ENCODE measurements around the gene DOLPP1. TPM values are rescaled to one million over a fixed set of nuclear protein-coding genes. Genes with fewer than 3 reads are reported as not detected.

Gene DOLPP1
- total and polyA plus RNA-seq, 2 of the 8 experiments (the other 6 are each of a cell fraction or from before 2014, with no cell fraction given) = 36.0 to 45.3 TPM

DNA sequence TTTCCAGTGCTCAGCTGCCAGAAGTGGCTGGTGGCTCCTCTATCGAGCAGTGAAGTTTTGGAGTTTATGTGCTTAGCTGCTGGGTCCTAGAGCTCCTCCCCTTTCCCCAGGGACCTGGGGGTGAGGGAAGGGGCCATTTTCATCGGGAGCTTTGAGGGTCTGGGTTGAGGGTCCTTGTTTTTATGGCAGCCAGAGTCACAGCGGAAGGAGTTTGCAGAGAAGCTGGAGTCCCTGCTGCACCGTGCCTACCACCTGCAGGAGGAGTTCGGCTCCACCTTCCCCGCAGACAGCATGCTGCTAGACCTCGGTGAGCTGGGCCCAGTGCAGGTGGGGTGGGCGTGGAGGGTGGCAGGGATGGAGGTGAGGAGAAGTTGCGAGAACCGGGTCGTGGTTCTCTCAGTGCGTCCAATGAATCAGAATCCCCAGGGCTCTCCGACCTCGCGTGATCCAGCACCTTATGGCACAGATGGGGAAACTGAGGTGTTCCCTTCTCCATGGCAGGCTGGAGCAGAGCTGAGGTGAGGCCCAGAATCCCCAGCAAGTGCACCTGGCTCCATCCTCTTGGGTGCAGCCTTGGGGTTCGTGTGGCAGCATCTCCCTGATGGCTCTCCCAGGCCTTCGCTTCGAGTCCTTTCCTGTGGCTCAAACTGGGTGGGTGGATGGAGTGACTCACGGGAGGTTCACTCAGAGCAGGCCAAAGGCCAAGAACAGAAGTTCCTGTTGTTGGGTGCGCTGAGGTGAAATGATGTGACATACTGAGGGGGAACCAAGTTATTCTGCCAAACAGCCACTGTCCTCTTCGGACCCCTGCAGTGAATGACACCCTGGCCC lies 21.7 kb upstream of the DOLPP1 start:
- no peak overlapping the region for H2BK15ac ChIP-seq (ENCODE audit: low read length)
- ChIA-PET CTCF (ENCODE audit: partially characterized antibody) (interaction anchor here (0.6 to 1.7 kb wide), 3 partner anchors 8 to 1264 kb away, joined by 3 to 4 read pairs (median 3); no protein-coding TSS in a partner anchor), POLR2A (ENCODE audit: partially characterized antibody) (interaction anchor here (1.1 to 1.2 kb wide), 2 partner anchors 21 to 22 kb away, joined by 4 read pairs; partner anchors contain the start of gene DOLPP1)
- FAIRE-seq = no peak
- TF ChIP-seq EP300 (IDR thresholded peaks at IDR 0.05; ENCODE audit: borderline replicate concordance in 1 of 2, low read depth in 2 of 2, low read length in 2 of 2) (no peak), CHD1 (IDR thresholded peaks at IDR 0.05; ENCODE audit: low read depth, low read length) (no peak), HDAC6 (IDR thresholded peaks at IDR 0.05; ENCODE audit: low read depth, low read length) (no peak), TAF1 (IDR thresholded peaks at IDR 0.05; ENCODE audit: low read depth, low read length) (no peak), NRF1 (IDR thresholded peaks at IDR 0.05; ENCODE audit: low read depth, low read length) (no peak)
- TF ChIP-seq, protein P1, sequence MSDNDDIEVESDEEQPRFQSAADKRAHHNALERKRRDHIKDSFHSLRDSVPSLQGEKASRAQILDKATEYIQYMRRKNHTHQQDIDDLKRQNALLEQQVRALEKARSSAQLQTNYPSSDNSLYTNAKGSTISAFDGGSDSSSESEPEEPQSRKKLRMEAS (IDR thresholded peaks at IDR 0.05) = no peak
- TF ChIP-seq, protein P2, sequence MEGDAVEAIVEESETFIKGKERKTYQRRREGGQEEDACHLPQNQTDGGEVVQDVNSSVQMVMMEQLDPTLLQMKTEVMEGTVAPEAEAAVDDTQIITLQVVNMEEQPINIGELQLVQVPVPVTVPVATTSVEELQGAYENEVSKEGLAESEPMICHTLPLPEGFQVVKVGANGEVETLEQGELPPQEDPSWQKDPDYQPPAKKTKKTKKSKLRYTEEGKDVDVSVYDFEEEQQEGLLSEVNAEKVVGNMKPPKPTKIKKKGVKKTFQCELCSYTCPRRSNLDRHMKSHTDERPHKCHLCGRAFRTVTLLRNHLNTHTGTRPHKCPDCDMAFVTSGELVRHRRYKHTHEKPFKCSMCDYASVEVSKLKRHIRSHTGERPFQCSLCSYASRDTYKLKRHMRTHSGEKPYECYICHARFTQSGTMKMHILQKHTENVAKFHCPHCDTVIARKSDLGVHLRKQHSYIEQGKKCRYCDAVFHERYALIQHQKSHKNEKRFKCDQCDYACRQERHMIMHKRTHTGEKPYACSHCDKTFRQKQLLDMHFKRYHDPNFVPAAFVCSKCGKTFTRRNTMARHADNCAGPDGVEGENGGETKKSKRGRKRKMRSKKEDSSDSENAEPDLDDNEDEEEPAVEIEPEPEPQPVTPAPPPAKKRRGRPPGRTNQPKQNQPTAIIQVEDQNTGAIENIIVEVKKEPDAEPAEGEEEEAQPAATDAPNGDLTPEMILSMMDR (IDR thresholded peaks at IDR 0.05; ENCODE audit: control extremely low read depth in 1 of 3, insufficient read depth in 1 of 3, low read depth in 1 of 3, low read length in 3 of 3) = no peak
- no peak overlapping the region for H2BK12ac ChIP-seq (ENCODE audit: low read depth, low read length)
- no peak overlapping the region for H3K27ac ChIP-seq (ENCODE audit: low read depth, low read length)
- H3K23me2 ChIP-seq (ENCODE audit: low read depth, low read length) = no peaks in the 10 kb centered on the region
- H3K79me1 ChIP-seq (ENCODE audit: low read depth, low read length) = no peaks in the 10 kb centered on the region
- no peak overlapping the region for H4K5ac ChIP-seq (ENCODE audit: insufficient read length, low read depth, low read length)
- H3K4me3 ChIP-seq (ENCODE audit: extremely low read depth in 1 of 4, insufficient read depth in 2 of 4, low read depth in 3 of 4, low read length in 4 of 4) = no peak overlapping the region
- no peak overlapping the region for H2BK5ac ChIP-seq (ENCODE audit: low read depth, low read length)
- 89% methylated on average over 16 of the region's 21 CpGs; no CpG with 5 or more reads in 1 of the 2 experiments for WGBS, 2 experiments (ENCODE audit: extremely low coverage in 1 of 2, insufficient coverage in 1 of 2, insufficient read length in 1 of 2, insufficient replicate concordance in 2 of 2, low coverage in 1 of 2, low lambda C conversion rate in 2 of 2, missing lambda C conversion rate in 1 of 2)
- H3K9ac ChIP-seq (replicated peaks in 1 of 4; ENCODE audit: extremely low read depth in 1 of 4, low read depth in 3 of 4, low read length in 3 of 4) = no peak overlapping the region; a peak in 1 of 7 replicates
- no peaks in the 10 kb centered on the region for H3K27me3 ChIP-seq (replicated peaks in 1 of 4; ENCODE audit: control insufficient read depth in 3 of 4, extremely low read depth in 1 of 4, insufficient read depth in 3 of 4, low read length in 3 of 4)
- no peak overlapping the region for H3K23ac ChIP-seq (ENCODE audit: insufficient read length)
- no peak overlapping the region; the same call in 1 of the 2 replicates for H4K8ac ChIP-seq (ENCODE audit: extremely low read depth, insufficient read depth, low read length)
- no peak overlapping the region for H3K4ac ChIP-seq (replicated peaks; ENCODE audit: insufficient read length, low read depth, low read length)
- H2BK20ac ChIP-seq (ENCODE audit: low read length) = no peak overlapping the region
- H3K36me3 ChIP-seq (ENCODE audit: control insufficient read depth in 2 of 4, insufficient read depth in 4 of 4, low read length in 3 of 4) = peaks cover 2 to 19% (median 14%) of the 10 kb centered on the region in 4 experiments
- H3K14ac ChIP-seq (ENCODE audit: insufficient read length) = no peak overlapping the region
- no peak overlapping the region for H2AK5ac ChIP-seq (ENCODE audit: low read depth, low read length)
- DNase-seq (ENCODE audit: low read depth in 1 of 2, low spot score in 2 of 2) = no peak
- no peak overlapping the region for H3K56ac ChIP-seq (replicated peaks; ENCODE audit: insufficient read length, low read depth, low read length)
- no peaks in the 10 kb centered on the region for H3K4me1 ChIP-seq (replicated peaks in 1 of 4; ENCODE audit: control insufficient read depth in 3 of 4, insufficient read depth in 4 of 4, low read length in 3 of 4)
- no peak overlapping the region for H2BK120ac ChIP-seq (replicated peaks; ENCODE audit: low read depth, low read length)
- H4K20me1 ChIP-seq (replicated peaks in 1 of 2; ENCODE audit: control insufficient read depth in 1 of 2, insufficient read depth in 2 of 2, low read length in 2 of 2) = no peaks in the 10 kb centered on the region
- H2AFZ ChIP-seq (ENCODE audit: low read length) = no peak overlapping the region
- no peak overlapping the region for H4K91ac ChIP-seq (replicated peaks; ENCODE audit: insufficient read length, low read length)
- H3K4me2 ChIP-seq (ENCODE audit: insufficient read depth in 1 of 2, low read depth in 2 of 2, low read length in 2 of 2) = no peak overlapping the region
- H3K18ac ChIP-seq (ENCODE audit: extremely low read depth, low read length) = no peak overlapping the region
- no peaks in the 10 kb centered on the region for H3K79me2 ChIP-seq (ENCODE audit: control insufficient read depth in 1 of 2, insufficient read depth in 2 of 2, low read length in 2 of 2)
- H3K9me3 ChIP-seq (ENCODE audit: insufficient read depth in 2 of 2, low read depth in 1 of 2, low read length in 1 of 2) = no peaks in the 10 kb centered on the region

All from H1 (cell line).